ENCODE measurements around the gene SSPN. TPM values are rescaled to one million over a fixed set of nuclear protein-coding genes. Genes with fewer than 3 reads are reported as not detected.

The SSPN gene
- total and polyA plus RNA-seq, 9 of the 15 experiments (the other 6 are each of a cell fraction or from before 2014, with no cell fraction given) = 0.40 TPM; not detected in 8

DNA sequence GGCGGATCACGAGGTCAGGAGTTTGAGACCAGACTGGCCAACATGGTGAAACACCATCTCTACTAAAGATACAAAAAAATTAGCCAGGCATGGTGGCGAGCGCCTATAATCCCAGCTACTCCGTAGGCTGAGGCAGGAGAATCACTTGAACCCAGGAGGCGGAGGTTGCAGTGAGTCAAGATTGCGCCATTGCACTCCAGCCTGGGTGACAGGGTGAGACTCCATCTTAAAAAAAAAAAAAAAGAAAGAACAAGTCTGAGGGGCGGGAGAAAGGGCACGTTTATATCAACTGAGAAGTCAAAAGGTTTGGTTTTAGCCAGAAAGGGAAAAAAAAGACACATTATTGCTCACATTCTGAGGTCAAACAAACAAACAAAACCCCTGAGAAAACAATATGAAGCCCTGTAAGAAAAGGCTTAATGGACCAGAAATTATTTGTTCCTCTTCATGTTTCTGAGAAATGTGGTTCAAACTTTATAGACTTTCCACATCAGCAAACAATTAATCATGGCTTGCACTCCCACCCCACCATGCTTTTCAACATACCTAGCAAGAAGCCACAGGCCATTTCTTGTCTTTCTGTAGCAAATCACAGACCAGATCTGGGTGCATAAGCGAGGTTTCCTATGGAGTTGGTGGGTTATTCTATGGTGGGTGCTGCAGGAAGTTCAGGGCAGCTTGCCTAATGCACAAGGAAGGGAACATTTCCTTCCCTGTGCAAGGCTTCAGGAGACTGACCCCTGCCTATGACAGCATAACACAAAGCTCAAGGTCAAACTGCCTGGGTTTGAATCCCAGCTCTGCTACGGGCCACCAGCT lies 80.1 kb downstream of the SSPN start:
- H3K4me3 ChIP-seq = no peak overlapping the region
- peak overlapping the region; percentile 67; the same call in 1 of the 2 replicates for H3K4me2 ChIP-seq (ENCODE audit: insufficient read depth, low read length)
- H3K4me1 ChIP-seq (replicated peaks in 1 of 2; ENCODE audit: control insufficient read depth in 2 of 2, insufficient read depth in 2 of 2, low read length in 2 of 2) = peaks cover 22 to 60% of the 10 kb centered on the region in 2 experiments; a peak in 4 of 5 replicates
- H4K20me1 ChIP-seq (replicated peaks; ENCODE audit: control insufficient read depth, insufficient read depth, low read length) = no peaks in the 10 kb centered on the region
- H3K9me3 ChIP-seq (replicated peaks; ENCODE audit: control insufficient read depth, insufficient read depth, low read depth, low read length) = no peaks in the 10 kb centered on the region
- FAIRE-seq (no peak), ATAC-seq (no peak), DNase-seq (ENCODE audit: extremely low read depth in 1 of 4, low spot score in 3 of 4) (no peak)
- H3K9me1 ChIP-seq (ENCODE audit: control insufficient read depth, insufficient read depth, low read length) = no peaks in the 10 kb centered on the region
- intact Hi-C loops (cut with micrococcal nuclease) = no loop called here
- H2AFZ ChIP-seq (ENCODE audit: low read depth, low read length) = peak overlapping the region; percentile 88
- H3K27ac ChIP-seq (ENCODE audit: extremely low read depth, low read depth, low read length) = peak overlapping the region; percentile 94
- ChIA-PET POLR2A (interaction anchor here (0.7 kb wide), 1 partner anchor 131 kb away, joined by 3 read pairs; no protein-coding TSS in a partner anchor), CTCF (ENCODE audit: low intra/inter-chr PET ratio) (interaction anchor here (0.6 kb wide), 1 partner anchor 702 kb away, joined by 3 read pairs; no protein-coding TSS in a partner anchor)
- H3K79me2 ChIP-seq (ENCODE audit: control insufficient read depth, insufficient read depth, low read length) = no peaks in the 10 kb centered on the region
- no TSS peak for BruUV-seq (replicated peaks)
- no peaks in the 10 kb centered on the region for H3K27me3 ChIP-seq (ENCODE audit: control insufficient read depth in 2 of 2, insufficient read depth in 2 of 2, low read length in 2 of 2)
- H3K36me3 ChIP-seq (ENCODE audit: control insufficient read depth, insufficient read depth, low read length) = no peaks in the 10 kb centered on the region
- H3K9ac ChIP-seq (ENCODE audit: insufficient read depth in 1 of 2, low read depth in 2 of 2, low read length in 2 of 2) = peak overlapping the region in 1 of 2 experiments; percentile 53; a peak in 1 of 4 replicates
- in situ Hi-C loops (cut with MboI) = no loop called here
- 56% methylated on average over 9 of the region's 11 CpGs for WGBS (ENCODE audit: insufficient coverage, low coverage, missing lambda C conversion rate)
- TF ChIP-seq ZNF766 (CRISPR knock-in tag; conservative IDR thresholded peaks at IDR 0.05) (peak; percentile 3; the same call in 1 of the 2 replicates), ZNF384 (IDR thresholded peaks at IDR 0.05; ENCODE audit: low read depth, low read length) (0 out of 2 replicates have a peak, but pooled peaks have one; percentile 34), CAMTA2 (CRISPR knock-in tag; conservative IDR thresholded peaks at IDR 0.05) (no peak), DMBX1 (CRISPR knock-in tag; IDR thresholded peaks at IDR 0.05; ENCODE audit: borderline replicate concordance) (peak; percentile 21; the same call in 1 of the 2 replicates), CREM (IDR thresholded peaks at IDR 0.05; ENCODE audit: low read depth) (no peak), ELF4 (CRISPR knock-in tag; IDR thresholded peaks at IDR 0.05) (no peak), ZNF24 (IDR thresholded peaks at IDR 0.05) (no peak), ZNF134 (CRISPR knock-in tag; conservative IDR thresholded peaks at IDR 0.05) (no peak), ZC3H11A (IDR thresholded peaks at IDR 0.05; ENCODE audit: low read depth, low read length) (no peak), PRMT5 (CRISPR knock-in tag; IDR thresholded peaks at IDR 0.05) (no peak), RB1 (IDR thresholded peaks at IDR 0.05; ENCODE audit: low read depth) (no peak), PTRF (tag; IDR thresholded peaks at IDR 0.05) (peak; percentile 52; the same call in 1 of the 2 replicates), PTTG1 (tag; IDR thresholded peaks at IDR 0.05; ENCODE audit: low read depth) (peak; percentile 43; the same call in 1 of the 2 replicates), HSF4 (CRISPR knock-in tag; IDR thresholded peaks at IDR 0.05; ENCODE audit: borderline replicate concordance) (no peak), GTF2E2 (tag; IDR thresholded peaks at IDR 0.05) (peak; percentile 24)
- TF ChIP-seq, protein P1, sequence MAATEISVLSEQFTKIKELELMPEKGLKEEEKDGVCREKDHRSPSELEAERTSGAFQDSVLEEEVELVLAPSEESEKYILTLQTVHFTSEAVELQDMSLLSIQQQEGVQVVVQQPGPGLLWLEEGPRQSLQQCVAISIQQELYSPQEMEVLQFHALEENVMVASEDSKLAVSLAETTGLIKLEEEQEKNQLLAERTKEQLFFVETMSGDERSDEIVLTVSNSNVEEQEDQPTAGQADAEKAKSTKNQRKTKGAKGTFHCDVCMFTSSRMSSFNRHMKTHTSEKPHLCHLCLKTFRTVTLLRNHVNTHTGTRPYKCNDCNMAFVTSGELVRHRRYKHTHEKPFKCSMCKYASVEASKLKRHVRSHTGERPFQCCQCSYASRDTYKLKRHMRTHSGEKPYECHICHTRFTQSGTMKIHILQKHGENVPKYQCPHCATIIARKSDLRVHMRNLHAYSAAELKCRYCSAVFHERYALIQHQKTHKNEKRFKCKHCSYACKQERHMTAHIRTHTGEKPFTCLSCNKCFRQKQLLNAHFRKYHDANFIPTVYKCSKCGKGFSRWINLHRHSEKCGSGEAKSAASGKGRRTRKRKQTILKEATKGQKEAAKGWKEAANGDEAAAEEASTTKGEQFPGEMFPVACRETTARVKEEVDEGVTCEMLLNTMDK (IDR thresholded peaks at IDR 0.05; ENCODE audit: borderline replicate concordance, insufficient read depth, low read depth, low read length, poor library complexity, severe bottlenecking) = no peak
- TF ChIP-seq, protein P2, sequence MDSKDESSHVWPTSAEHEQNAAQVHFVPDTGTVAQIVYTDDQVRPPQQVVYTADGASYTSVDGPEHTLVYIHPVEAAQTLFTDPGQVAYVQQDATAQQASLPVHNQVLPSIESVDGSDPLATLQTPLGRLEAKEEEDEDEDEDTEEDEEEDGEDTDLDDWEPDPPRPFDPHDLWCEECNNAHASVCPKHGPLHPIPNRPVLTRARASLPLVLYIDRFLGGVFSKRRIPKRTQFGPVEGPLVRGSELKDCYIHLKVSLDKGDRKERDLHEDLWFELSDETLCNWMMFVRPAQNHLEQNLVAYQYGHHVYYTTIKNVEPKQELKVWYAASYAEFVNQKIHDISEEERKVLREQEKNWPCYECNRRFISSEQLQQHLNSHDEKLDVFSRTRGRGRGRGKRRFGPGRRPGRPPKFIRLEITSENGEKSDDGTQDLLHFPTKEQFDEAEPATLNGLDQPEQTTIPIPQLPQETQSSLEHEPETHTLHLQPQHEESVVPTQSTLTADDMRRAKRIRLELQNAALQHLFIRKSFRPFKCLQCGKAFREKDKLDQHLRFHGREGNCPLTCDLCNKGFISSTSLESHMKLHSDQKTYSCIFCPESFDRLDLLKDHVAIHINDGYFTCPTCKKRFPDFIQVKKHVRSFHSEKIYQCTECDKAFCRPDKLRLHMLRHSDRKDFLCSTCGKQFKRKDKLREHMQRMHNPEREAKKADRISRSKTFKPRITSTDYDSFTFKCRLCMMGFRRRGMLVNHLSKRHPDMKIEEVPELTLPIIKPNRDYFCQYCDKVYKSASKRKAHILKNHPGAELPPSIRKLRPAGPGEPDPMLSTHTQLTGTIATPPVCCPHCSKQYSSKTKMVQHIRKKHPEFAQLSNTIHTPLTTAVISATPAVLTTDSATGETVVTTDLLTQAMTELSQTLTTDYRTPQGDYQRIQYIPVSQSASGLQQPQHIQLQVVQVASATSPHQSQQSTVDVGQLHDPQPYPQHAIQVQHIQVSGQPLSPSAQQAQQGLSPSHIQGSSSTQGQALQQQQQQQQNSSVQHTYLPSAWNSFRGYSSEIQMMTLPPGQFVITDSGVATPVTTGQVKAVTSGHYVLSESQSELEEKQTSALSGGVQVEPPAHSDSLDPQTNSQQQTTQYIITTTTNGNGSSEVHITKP (IDR thresholded peaks at IDR 0.05; ENCODE audit: partially characterized antibody) = peak; percentile 22

All from K562 (cell line).